ENCODE data around the gene PDHX. TPM values are rescaled to one million over a fixed set of nuclear protein-coding genes. Genes with fewer than 3 reads are reported as not detected.

PDHX gene
- total and polyA plus RNA-seq, 8 donors: 7.2 to 21.2 (median 13.9) TPM

DNA sequence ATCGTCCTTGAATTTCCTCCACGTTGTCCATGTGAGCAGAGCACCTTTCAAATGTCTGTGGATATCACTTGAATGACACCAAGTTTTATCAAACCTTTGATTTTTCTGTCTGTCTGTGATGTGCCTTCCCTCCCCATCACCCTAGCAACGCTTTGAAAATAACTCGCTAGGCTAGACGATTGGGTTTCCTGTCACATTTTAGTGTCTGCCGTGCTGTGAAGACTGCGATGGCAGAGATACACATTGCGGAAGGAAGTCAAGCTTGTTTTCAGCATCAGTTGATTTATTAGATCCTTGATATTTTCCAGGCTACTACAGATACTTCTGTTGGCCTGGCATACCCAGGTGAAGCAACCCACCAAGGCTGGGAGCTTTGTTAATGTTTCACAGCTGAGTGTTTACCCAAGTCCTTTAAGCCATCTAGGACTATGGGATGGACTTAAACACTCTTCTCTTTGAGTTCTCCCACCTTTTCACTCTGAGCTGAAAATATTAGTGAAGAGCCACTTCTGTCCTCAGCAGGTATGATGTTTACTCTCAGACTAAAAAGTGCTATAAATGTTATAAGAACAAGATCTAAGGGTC, 128.9 kb downstream of the PDHX start:
- WGBS, 2 donors: 53% methylated on average over 8 of the region's 8 CpGs
- ATAC-seq (peak; percentile 59 to 87 (median 78)), DNase-seq (peak in 2 of 6 donors; percentile 22 to 23), FAIRE-seq (no peak)
- no peaks in the 10 kb centered on the region for H3K9me3 ChIP-seq
- intact Hi-C loops (cut with DNase I): no loop called here
- TF ChIP-seq, protein P1, sequence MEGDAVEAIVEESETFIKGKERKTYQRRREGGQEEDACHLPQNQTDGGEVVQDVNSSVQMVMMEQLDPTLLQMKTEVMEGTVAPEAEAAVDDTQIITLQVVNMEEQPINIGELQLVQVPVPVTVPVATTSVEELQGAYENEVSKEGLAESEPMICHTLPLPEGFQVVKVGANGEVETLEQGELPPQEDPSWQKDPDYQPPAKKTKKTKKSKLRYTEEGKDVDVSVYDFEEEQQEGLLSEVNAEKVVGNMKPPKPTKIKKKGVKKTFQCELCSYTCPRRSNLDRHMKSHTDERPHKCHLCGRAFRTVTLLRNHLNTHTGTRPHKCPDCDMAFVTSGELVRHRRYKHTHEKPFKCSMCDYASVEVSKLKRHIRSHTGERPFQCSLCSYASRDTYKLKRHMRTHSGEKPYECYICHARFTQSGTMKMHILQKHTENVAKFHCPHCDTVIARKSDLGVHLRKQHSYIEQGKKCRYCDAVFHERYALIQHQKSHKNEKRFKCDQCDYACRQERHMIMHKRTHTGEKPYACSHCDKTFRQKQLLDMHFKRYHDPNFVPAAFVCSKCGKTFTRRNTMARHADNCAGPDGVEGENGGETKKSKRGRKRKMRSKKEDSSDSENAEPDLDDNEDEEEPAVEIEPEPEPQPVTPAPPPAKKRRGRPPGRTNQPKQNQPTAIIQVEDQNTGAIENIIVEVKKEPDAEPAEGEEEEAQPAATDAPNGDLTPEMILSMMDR (IDR thresholded peaks at IDR 0.05): no peak
- no peaks in the 10 kb centered on the region for H3K36me3 ChIP-seq
- no peaks in the 10 kb centered on the region for H3K27me3 ChIP-seq
- no peak overlapping the region for H3K4me3 ChIP-seq
- H3K4me1 ChIP-seq: peaks cover 0 to 32% (median 23%) of the 10 kb centered on the region in 3 donors
- H3K27ac ChIP-seq: no peak overlapping the region

Small RNA genes within 50 kb of the gene (microRNA-seq; reads per million reads assigned to microRNA genes)
- 0.77 to 1.2 reads per million in 2 donors for gene MIR1343

Other genes starting within 250 kb of the PDHX start
- gene APIP, start 239 bp upstream of the PDHX start, total RNA-seq: 10 to 100 TPM; 12.2 to 14.9 (median 13.9) TPM
- 10 to 100 TPM; 13.5 to 21.4 TPM for gene APIP, start 239 bp upstream of the PDHX start, polyA plus RNA-seq
- gene CD44, start 222.6 kb downstream of the PDHX start, total RNA-seq: 100 to 1,000 TPM; 343 to 677 (median 391) TPM
- gene CD44, start 222.6 kb downstream of the PDHX start, polyA plus RNA-seq: 100 to 1,000 TPM; 133 TPM

All from pancreas (tissue), 10 donors.